ENCODE measurements around the gene LCMT1.
"Not testable (repeated sequence)": the region's sequence is repeated elsewhere in the genome, so short reads cannot be mapped to it uniquely, and the experiment has no call there.

LCMT1 gene

DNA sequence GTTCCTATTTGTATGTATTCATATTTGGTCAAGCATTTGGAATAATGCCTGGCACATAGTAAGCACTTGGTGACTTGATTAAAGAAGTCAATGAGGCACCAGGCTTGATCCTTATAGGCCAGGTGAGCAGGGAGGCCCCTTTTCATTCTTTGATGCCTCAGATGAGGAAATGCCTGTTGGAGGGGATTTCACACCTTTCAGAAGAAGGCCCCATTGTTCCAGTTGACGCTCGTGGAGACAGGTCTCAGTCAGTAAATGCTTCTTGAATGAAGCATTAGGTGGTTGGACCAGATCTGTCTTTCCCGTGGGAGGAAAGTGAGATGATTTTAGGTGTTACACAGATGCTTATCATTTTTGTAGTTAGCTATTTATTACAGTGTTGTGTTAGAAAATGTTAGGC lies 13.0 kb downstream of the LCMT1 start:
- no peaks in the 10 kb centered on the region for H3K27me3 ChIP-seq (replicated peaks; ENCODE audit: control insufficient read depth, insufficient read depth, low read length)
- H3K36me3 ChIP-seq (ENCODE audit: control insufficient read depth, insufficient read depth, low read length), result no peaks in the 10 kb centered on the region; the same call in 1 of the 2 replicates
- no peak overlapping the region for H3K4me3 ChIP-seq (replicated peaks; ENCODE audit: low read depth, low read length)
- TF ChIP-seq CTCF (IDR thresholded peaks at IDR 0.05; ENCODE audit: insufficient read depth, low read length, poor library complexity, severe bottlenecking), result no peak
- no peak for DNase-seq (ENCODE audit: extremely low read depth, insufficient read length)

GRCh38 chr16:25126086-25126666 lies 14.6 kb downstream of the LCMT1 start:
- not testable (repeated sequence) for DNase-seq (ENCODE audit: extremely low read depth, insufficient read length); H3K36me3 ChIP-seq (ENCODE audit: control insufficient read depth, insufficient read depth, low read length); H3K4me3 ChIP-seq (replicated peaks; ENCODE audit: low read depth, low read length); H3K27me3 ChIP-seq (replicated peaks; ENCODE audit: control insufficient read depth, insufficient read depth, low read length)

DNA sequence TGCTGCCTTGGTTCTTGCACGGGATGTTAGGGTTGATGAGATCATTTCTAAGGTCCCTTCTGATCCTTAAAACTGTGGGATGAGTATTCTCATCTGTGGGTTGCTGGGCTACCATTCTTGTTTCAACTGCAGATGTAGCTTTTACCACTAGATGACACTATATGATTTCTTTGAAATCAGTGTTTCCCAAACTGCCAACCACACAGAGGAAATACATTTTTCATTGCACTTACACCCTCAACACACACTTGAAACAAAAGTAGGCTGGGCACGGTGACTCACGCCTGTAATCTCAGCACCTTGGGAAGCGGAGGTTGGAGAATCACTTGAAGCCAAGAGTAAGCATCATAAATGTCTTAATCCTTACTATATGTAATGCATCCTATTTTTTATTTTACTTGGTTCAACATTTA lies 15.3 kb downstream of the LCMT1 start:
- Histone ChIP-seq H3K36me3 (ENCODE audit: control insufficient read depth, insufficient read depth, low read length) (no peaks in the 10 kb centered on the region; the same call in 1 of the 2 replicates), H3K27me3 (replicated peaks; ENCODE audit: control insufficient read depth, insufficient read depth, low read length) (no peaks in the 10 kb centered on the region), H3K4me3 (replicated peaks; ENCODE audit: low read depth, low read length) (no peak overlapping the region)
- TF ChIP-seq CTCF (IDR thresholded peaks at IDR 0.05; ENCODE audit: insufficient read depth, low read length, poor library complexity, severe bottlenecking), result peak; percentile 65
- no peak for DNase-seq (ENCODE audit: extremely low read depth, insufficient read length)

GRCh38 chr16:25132751-25133150 lies 21.2 kb downstream of the LCMT1 start:
- not testable (repeated sequence) for H3K36me3 ChIP-seq (ENCODE audit: control insufficient read depth, insufficient read depth, low read length); H3K27me3 ChIP-seq (replicated peaks; ENCODE audit: control insufficient read depth, insufficient read depth, low read length); DNase-seq (ENCODE audit: extremely low read depth, insufficient read length); H3K4me3 ChIP-seq (replicated peaks; ENCODE audit: low read depth, low read length)

DNA sequence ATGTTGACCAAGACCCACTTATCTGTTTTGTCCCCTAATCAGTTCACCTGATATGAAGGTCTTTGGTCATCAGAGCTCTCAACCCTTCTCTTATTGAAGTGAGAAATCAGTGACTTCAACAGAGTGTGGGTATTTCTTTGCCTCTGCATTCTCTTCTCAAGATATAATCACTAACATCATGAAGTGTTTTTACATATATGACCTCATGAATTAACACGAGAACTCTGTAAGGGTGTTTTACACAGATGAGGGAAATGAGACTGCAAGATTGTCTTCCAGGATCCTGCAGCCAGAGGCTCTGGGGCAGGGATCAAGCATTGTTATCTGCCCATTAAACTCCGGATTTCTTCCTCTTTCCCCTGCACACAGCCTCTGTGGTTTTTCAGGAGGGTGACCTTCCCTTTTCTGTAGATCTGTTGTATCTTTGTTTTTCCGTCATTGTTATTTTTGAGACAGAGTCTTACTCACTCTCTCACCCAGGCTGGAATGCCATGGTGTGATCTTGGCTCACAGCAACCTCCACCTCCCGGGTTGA lies 22.7 kb downstream of the LCMT1 start:
- no peak for TF ChIP-seq CTCF (IDR thresholded peaks at IDR 0.05; ENCODE audit: insufficient read depth, low read length, poor library complexity, severe bottlenecking)
- no peak for DNase-seq (ENCODE audit: extremely low read depth, insufficient read length)
- Histone ChIP-seq H3K4me3 (replicated peaks; ENCODE audit: low read depth, low read length) (no peak overlapping the region), H3K36me3 (ENCODE audit: control insufficient read depth, insufficient read depth, low read length) (peaks cover 2% of the 10 kb centered on the region), H3K27me3 (replicated peaks; ENCODE audit: control insufficient read depth, insufficient read depth, low read length) (no peaks in the 10 kb centered on the region)

GRCh38 chr16:25135254-25135878 lies 23.8 kb downstream of the LCMT1 start:
- no peaks in the 10 kb centered on the region for H3K27me3 ChIP-seq (replicated peaks; ENCODE audit: control insufficient read depth, insufficient read depth, low read length)
- peak; percentile 3 for TF ChIP-seq CTCF (IDR thresholded peaks at IDR 0.05; ENCODE audit: insufficient read depth, low read length, poor library complexity, severe bottlenecking)
- DNase-seq (ENCODE audit: extremely low read depth, insufficient read length), result no peak
- peaks cover 4% of the 10 kb centered on the region for H3K36me3 ChIP-seq (ENCODE audit: control insufficient read depth, insufficient read depth, low read length)
- no peak overlapping the region for H3K4me3 ChIP-seq (replicated peaks; ENCODE audit: low read depth, low read length)
